ENCODE measurements around the gene EFS.

GRCh38 chr14:23375527-23376251 is 10.7 kb upstream of the EFS start:
- no peak for TF ChIP-seq POLR2A (IDR thresholded peaks at IDR 0.05; ENCODE audit: low read depth, low read length)
- TF ChIP-seq NR2F1 (conservative IDR thresholded peaks at IDR 0.05) = no peak
